ENCODE data around the gene GLT6D1.

The GLT6D1 gene

GRCh38 chr9:135666534-135667462, 27.5 kb upstream of the GLT6D1 start:
- H3K9me3 Mint-ChIP-seq: peaks cover 14% of the 10 kb centered on the region
- H3K4me3 Mint-ChIP-seq: no peak overlapping the region
- no peak overlapping the region for H3K27ac Mint-ChIP-seq

DNA sequence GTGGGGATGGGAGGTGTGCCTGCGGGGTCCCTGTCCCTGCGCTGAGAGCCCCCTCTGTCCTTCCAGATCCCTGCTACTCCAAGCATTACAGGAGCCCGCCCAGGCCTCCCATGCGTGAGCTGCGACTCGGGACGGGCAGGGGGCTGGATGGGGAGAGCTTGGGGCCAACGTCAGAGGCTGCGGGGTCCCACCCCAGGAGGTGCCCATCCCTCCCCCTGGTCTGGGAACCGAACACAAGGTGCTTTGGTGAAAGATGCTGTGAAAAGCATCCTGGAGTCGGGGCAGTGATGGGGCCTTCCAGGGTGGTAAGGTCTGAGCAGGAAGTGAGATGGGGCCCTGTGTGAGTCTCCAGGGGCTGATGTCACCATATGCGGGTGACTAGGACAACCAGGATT, 26.5 kb upstream of the GLT6D1 start:
- Mint-ChIP-seq H3K27me3 (ENCODE audit: low read depth, poor library complexity) (peaks cover 5% of the 10 kb centered on the region), H3K9me3 (peaks cover 14% of the 10 kb centered on the region), H3K36me3 (ENCODE audit: low read depth) (no peaks in the 10 kb centered on the region), H3K4me3 (no peak overlapping the region), H3K27ac (no peak overlapping the region), H3K4me1 (peaks cover 37% of the 10 kb centered on the region)
- TF ChIP-seq, protein P1, sequence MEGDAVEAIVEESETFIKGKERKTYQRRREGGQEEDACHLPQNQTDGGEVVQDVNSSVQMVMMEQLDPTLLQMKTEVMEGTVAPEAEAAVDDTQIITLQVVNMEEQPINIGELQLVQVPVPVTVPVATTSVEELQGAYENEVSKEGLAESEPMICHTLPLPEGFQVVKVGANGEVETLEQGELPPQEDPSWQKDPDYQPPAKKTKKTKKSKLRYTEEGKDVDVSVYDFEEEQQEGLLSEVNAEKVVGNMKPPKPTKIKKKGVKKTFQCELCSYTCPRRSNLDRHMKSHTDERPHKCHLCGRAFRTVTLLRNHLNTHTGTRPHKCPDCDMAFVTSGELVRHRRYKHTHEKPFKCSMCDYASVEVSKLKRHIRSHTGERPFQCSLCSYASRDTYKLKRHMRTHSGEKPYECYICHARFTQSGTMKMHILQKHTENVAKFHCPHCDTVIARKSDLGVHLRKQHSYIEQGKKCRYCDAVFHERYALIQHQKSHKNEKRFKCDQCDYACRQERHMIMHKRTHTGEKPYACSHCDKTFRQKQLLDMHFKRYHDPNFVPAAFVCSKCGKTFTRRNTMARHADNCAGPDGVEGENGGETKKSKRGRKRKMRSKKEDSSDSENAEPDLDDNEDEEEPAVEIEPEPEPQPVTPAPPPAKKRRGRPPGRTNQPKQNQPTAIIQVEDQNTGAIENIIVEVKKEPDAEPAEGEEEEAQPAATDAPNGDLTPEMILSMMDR (IDR thresholded peaks at IDR 0.05): no peak
- DNase-seq: no peak

More at GRCh38 chr9:135666534-135667462, 27.5 kb upstream of the GLT6D1 start:
- Mint-ChIP-seq H3K4me1 (peaks cover 35% of the 10 kb centered on the region), H3K27me3 (ENCODE audit: low read depth, poor library complexity) (peaks cover 5% of the 10 kb centered on the region), H3K36me3 (ENCODE audit: low read depth) (no peaks in the 10 kb centered on the region)
- TF ChIP-seq, protein P1 (IDR thresholded peaks at IDR 0.05): no peak
- DNase-seq: no peak

GRCh38 chr9:135664801-135665794, 25.8 kb upstream of the GLT6D1 start:
- H3K9me3 Mint-ChIP-seq: peaks cover 14% of the 10 kb centered on the region
- H3K4me1 Mint-ChIP-seq: peaks cover 37% of the 10 kb centered on the region
- no peak overlapping the region for H3K4me3 Mint-ChIP-seq
- no peak for DNase-seq
- no peaks in the 10 kb centered on the region for H3K36me3 Mint-ChIP-seq (ENCODE audit: low read depth)
- TF ChIP-seq, protein P1 (IDR thresholded peaks at IDR 0.05): no peak
- H3K27ac Mint-ChIP-seq: no peak overlapping the region
- peaks cover 5% of the 10 kb centered on the region for H3K27me3 Mint-ChIP-seq (ENCODE audit: low read depth, poor library complexity)

GRCh38 chr9:135664266-135664665, 24.9 kb upstream of the GLT6D1 start:
- H3K4me1 Mint-ChIP-seq: peaks cover 37% of the 10 kb centered on the region
- H3K27me3 Mint-ChIP-seq (ENCODE audit: low read depth, poor library complexity): peaks cover 5% of the 10 kb centered on the region
- no peak for DNase-seq
- no peak overlapping the region for H3K27ac Mint-ChIP-seq
- TF ChIP-seq, protein P1 (IDR thresholded peaks at IDR 0.05): no peak
- no peaks in the 10 kb centered on the region for H3K36me3 Mint-ChIP-seq (ENCODE audit: low read depth)
- H3K4me3 Mint-ChIP-seq: no peak overlapping the region
- H3K9me3 Mint-ChIP-seq: peaks cover 11% of the 10 kb centered on the region

GRCh38 chr9:135663857-135664256, 24.5 kb upstream of the GLT6D1 start:
- Mint-ChIP-seq H3K27ac (peak overlapping the region; percentile 42), H3K4me3 (no peak overlapping the region), H3K27me3 (ENCODE audit: low read depth, poor library complexity) (peaks cover 5% of the 10 kb centered on the region), H3K36me3 (ENCODE audit: low read depth) (no peaks in the 10 kb centered on the region), H3K4me1 (peaks cover 37% of the 10 kb centered on the region), H3K9me3 (peaks cover 7% of the 10 kb centered on the region)
- DNase-seq: no peak
- TF ChIP-seq, protein P1 (IDR thresholded peaks at IDR 0.05): no peak
